ENCODE data around the gene SCGN. TPM values are rescaled to one million over a fixed set of nuclear protein-coding genes. Genes with fewer than 3 reads are reported as not detected.
"Not testable (repeated sequence)": the region's sequence is repeated elsewhere in the genome, so short reads cannot be mapped to it uniquely, and the experiment has no call there.

The SCGN gene
- total RNA-seq, 1 experiment from 2014 or later = not detected

GRCh38 chr6:25745836-25746235 is 93.8 kb downstream of the SCGN start:
- CTCF ChIA-PET = interaction anchor here (0.5 to 1.1 kb wide), 3 partner anchors 13 to 74 kb away, joined by 3 to 4 read pairs (median 3); no protein-coding TSS in a partner anchor
- Mint-ChIP-seq H3K9me3 (ENCODE audit: unreplicated experiment) (no peaks in the 10 kb centered on the region), H3K36me3 (ENCODE audit: insufficient read depth, unreplicated experiment) (no peaks in the 10 kb centered on the region)

GRCh38 chr6:25746968-25747367 is 95.0 kb downstream of the SCGN start:
- no TSS peak for BruUV-seq (replicated peaks)
- no peaks in the 10 kb centered on the region for H3K27me3 Mint-ChIP-seq (ENCODE audit: insufficient read depth, unreplicated experiment)

More at GRCh38 chr6:25745836-25746235, 93.8 kb downstream of the SCGN start:
- no peak for TF ChIP-seq CTCF (IDR thresholded peaks at IDR 0.05; ENCODE audit: unreplicated experiment)
- Mint-ChIP-seq H3K27me3 (ENCODE audit: insufficient read depth, unreplicated experiment) (no peaks in the 10 kb centered on the region), H3K4me3 (ENCODE audit: unreplicated experiment) (no peak overlapping the region), H3K4me1 (ENCODE audit: insufficient read depth, unreplicated experiment) (no peaks in the 10 kb centered on the region), H3K27ac (ENCODE audit: low read depth, unreplicated experiment) (no peak overlapping the region)
- BruUV-seq (replicated peaks) = no TSS peak
- intact Hi-C loops (cut with micrococcal nuclease) = no loop called here
- POLR2A ChIA-PET = interaction anchor here (1.2 kb wide), 1 partner anchor 216 kb away, joined by 4 read pairs; no protein-coding TSS in a partner anchor
- DNase-seq (ENCODE audit: unreplicated experiment) = no peak

GRCh38 chr6:25747477-25747876 is 95.5 kb downstream of the SCGN start:
- BruUV-seq (replicated peaks) = no TSS peak
- intact Hi-C loops (cut with micrococcal nuclease) = no loop called here
- no peak overlapping the region for H3K4me3 Mint-ChIP-seq (ENCODE audit: unreplicated experiment)
- H3K27me3 Mint-ChIP-seq (ENCODE audit: insufficient read depth, unreplicated experiment) = no peaks in the 10 kb centered on the region
- no peaks in the 10 kb centered on the region for H3K9me3 Mint-ChIP-seq (ENCODE audit: unreplicated experiment)
- H3K27ac Mint-ChIP-seq (ENCODE audit: low read depth, unreplicated experiment) = no peak overlapping the region
- no peak for TF ChIP-seq CTCF (IDR thresholded peaks at IDR 0.05; ENCODE audit: unreplicated experiment)
- DNase-seq (ENCODE audit: unreplicated experiment) = no peak
- H3K36me3 Mint-ChIP-seq (ENCODE audit: insufficient read depth, unreplicated experiment) = no peaks in the 10 kb centered on the region
- CTCF ChIA-PET = interaction anchor here (0.7 to 1.4 kb wide), 2 partner anchors 13 to 40 kb away, joined by 3 to 4 read pairs; no protein-coding TSS in a partner anchor
- POLR2A ChIA-PET = interaction anchor here (0.6 kb wide), 1 partner anchor 139 kb away, joined by 3 read pairs; no protein-coding TSS in a partner anchor
- H3K4me1 Mint-ChIP-seq (ENCODE audit: insufficient read depth, unreplicated experiment) = no peaks in the 10 kb centered on the region

More at GRCh38 chr6:25746968-25747367, 95.0 kb downstream of the SCGN start:
- TF ChIP-seq CTCF (IDR thresholded peaks at IDR 0.05; ENCODE audit: unreplicated experiment) = no peak
- ChIA-PET CTCF (interaction anchor here (0.7 to 1.4 kb wide), 2 partner anchors 13 to 40 kb away, joined by 3 to 4 read pairs; no protein-coding TSS in a partner anchor), POLR2A (interaction anchor here (0.6 kb wide), 1 partner anchor 138 kb away, joined by 3 read pairs; no protein-coding TSS in a partner anchor)
- no peak for DNase-seq (ENCODE audit: unreplicated experiment)
- intact Hi-C loops (cut with micrococcal nuclease) = no loop called here
- Mint-ChIP-seq H3K4me3 (ENCODE audit: unreplicated experiment) (no peak overlapping the region), H3K36me3 (ENCODE audit: insufficient read depth, unreplicated experiment) (no peaks in the 10 kb centered on the region), H3K4me1 (ENCODE audit: insufficient read depth, unreplicated experiment) (no peaks in the 10 kb centered on the region), H3K9me3 (ENCODE audit: unreplicated experiment) (no peaks in the 10 kb centered on the region), H3K27ac (ENCODE audit: low read depth, unreplicated experiment) (no peak overlapping the region)

- no TSS peak for BruUV-seq (replicated peaks)
- CTCF ChIA-PET = interaction anchor here (1.4 kb wide), 1 partner anchor 12 kb away, joined by 4 read pairs; no protein-coding TSS in a partner anchor
- Mint-ChIP-seq H3K4me3 (ENCODE audit: unreplicated experiment) (no peak overlapping the region), H3K27me3 (ENCODE audit: insufficient read depth, unreplicated experiment) (peaks cover under 1% of the 10 kb centered on the region), H3K4me1 (ENCODE audit: insufficient read depth, unreplicated experiment) (no peaks in the 10 kb centered on the region), H3K36me3 (ENCODE audit: insufficient read depth, unreplicated experiment) (no peaks in the 10 kb centered on the region), H3K9me3 (ENCODE audit: unreplicated experiment) (no peaks in the 10 kb centered on the region), H3K27ac (ENCODE audit: low read depth, unreplicated experiment) (no peak overlapping the region)
- intact Hi-C loops (cut with micrococcal nuclease) = no loop called here
- POLR2A ChIA-PET = no interaction called here
- TF ChIP-seq CTCF (IDR thresholded peaks at IDR 0.05; ENCODE audit: unreplicated experiment) = no peak
- no peak for DNase-seq (ENCODE audit: unreplicated experiment)
These were observed 96.0 kb downstream of the SCGN start for GRCh38 chr6:25748049-25748448.

- H3K4me3 Mint-ChIP-seq (ENCODE audit: unreplicated experiment); H3K27me3 Mint-ChIP-seq (ENCODE audit: insufficient read depth, unreplicated experiment); BruUV-seq (replicated peaks); intact Hi-C loops (cut with micrococcal nuclease); H3K27ac Mint-ChIP-seq (ENCODE audit: low read depth, unreplicated experiment); H3K9me3 Mint-ChIP-seq (ENCODE audit: unreplicated experiment); H3K4me1 Mint-ChIP-seq (ENCODE audit: insufficient read depth, unreplicated experiment); H3K36me3 Mint-ChIP-seq (ENCODE audit: insufficient read depth, unreplicated experiment); DNase-seq (ENCODE audit: unreplicated experiment): not testable (repeated sequence)
- ChIA-PET CTCF (interaction anchor here (0.6 to 1.4 kb wide), 2 partner anchors 11 to 127 kb away, joined by 3 to 4 read pairs; no protein-coding TSS in a partner anchor), POLR2A (interaction anchor here (1.0 kb wide), 1 partner anchor 29 kb away, joined by 5 read pairs; no protein-coding TSS in a partner anchor)
These were observed 96.8 kb downstream of the SCGN start for GRCh38 chr6:25748601-25749517.

Data from MCF 10A (cell line).